ENCODE measurements around the gene RSPH6A. TPM values are rescaled to one million over a fixed set of nuclear protein-coding genes. Genes with fewer than 3 reads are reported as not detected.

Gene RSPH6A
- total and polyA plus RNA-seq, 2 of the 13 experiments (the other 11 are each of a cell fraction or from before 2014, with no cell fraction given): 0.07 TPM; not detected in 1

DNA sequence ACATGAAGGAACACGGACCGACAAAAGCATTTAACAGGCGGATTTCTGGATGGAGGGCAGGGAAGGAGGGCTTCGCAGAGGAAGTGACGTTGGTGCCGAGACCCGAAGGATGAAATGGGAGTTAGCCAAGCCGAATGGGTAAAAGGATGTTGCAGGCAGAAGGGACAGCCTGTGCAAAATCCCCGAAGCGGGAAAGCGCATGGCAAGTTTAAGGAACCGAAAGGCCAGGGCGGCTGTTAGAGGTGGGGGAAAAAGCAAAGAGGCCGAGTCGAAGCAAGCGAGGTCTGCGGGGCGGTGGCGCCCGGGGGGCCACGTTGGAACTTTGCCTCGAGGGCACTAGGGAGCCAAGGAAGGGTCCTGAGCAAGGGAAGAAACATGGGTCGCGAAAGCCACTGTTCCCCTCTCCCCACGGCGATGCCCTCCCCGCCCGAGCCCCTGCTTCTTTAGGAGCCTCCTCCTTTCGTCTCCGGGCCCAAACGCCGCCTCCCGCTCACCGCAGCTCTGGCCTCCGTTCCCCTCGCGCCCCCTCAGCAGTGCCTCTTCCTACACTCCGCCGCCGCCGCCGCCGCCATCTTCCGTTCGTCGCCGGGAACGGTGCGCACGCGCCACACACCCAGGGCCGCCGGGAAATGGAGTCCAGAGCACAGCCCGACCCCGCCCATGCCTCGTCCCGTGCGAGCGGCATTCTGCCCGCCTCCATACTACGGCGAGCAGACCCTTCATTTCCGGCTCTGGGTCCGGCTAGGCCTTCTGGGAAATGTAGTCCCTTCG is 47.6 kb upstream of the RSPH6A start, which contains the start of gene SYMPK (continued):
- TF ChIP-seq ZSCAN22 (CRISPR knock-in tag; IDR thresholded peaks at IDR 0.05) (0 out of 2 replicates have a peak, but pooled peaks have one; percentile 25), ZNF772 (CRISPR knock-in tag; IDR thresholded peaks at IDR 0.05) (peak; percentile 93; the same call in 1 of the 2 replicates), SAFB2 (CRISPR knock-in tag; IDR thresholded peaks at IDR 0.05; ENCODE audit: borderline replicate concordance, low read depth) (no peak), SMARCE1 (IDR thresholded peaks at IDR 0.05; ENCODE audit: borderline replicate concordance) (no peak), KMT2A (CRISPR knock-in tag; IDR thresholded peaks at IDR 0.05) (0 out of 2 replicates have a peak, but pooled peaks have one; percentile 13), ZNF670 (CRISPR knock-in tag; IDR thresholded peaks at IDR 0.05; ENCODE audit: borderline replicate concordance) (no peak), ZFP1 (CRISPR knock-in tag; IDR thresholded peaks at IDR 0.05) (no peak), HNF4A (CRISPR knock-in tag; IDR thresholded peaks at IDR 0.05) (no peak), RARG (CRISPR knock-in tag; IDR thresholded peaks at IDR 0.05; ENCODE audit: low read depth) (no peak), SIX4 (CRISPR knock-in tag; IDR thresholded peaks at IDR 0.05) (no peak), ZNF788 (CRISPR knock-in tag; IDR thresholded peaks at IDR 0.05; ENCODE audit: borderline replicate concordance) (peak; percentile 99), HOXA7 (CRISPR knock-in tag; IDR thresholded peaks at IDR 0.05) (0 out of 2 replicates have a peak, but pooled peaks have one; percentile 25), ZNF251 (CRISPR knock-in tag; IDR thresholded peaks at IDR 0.05) (no peak), ZFP36L1 (CRISPR knock-in tag; IDR thresholded peaks at IDR 0.05) (no peak), ZNF350 (CRISPR knock-in tag; IDR thresholded peaks at IDR 0.05; ENCODE audit: borderline replicate concordance, low read depth) (peak; percentile 75), HMG20A (CRISPR knock-in tag; IDR thresholded peaks at IDR 0.05; ENCODE audit: borderline replicate concordance) (no peak), ZNF644 (CRISPR knock-in tag; IDR thresholded peaks at IDR 0.05; ENCODE audit: low read depth) (no peak), NFYC (CRISPR knock-in tag; IDR thresholded peaks at IDR 0.05) (peak; percentile 65)
- TF ChIP-seq, protein P1, sequence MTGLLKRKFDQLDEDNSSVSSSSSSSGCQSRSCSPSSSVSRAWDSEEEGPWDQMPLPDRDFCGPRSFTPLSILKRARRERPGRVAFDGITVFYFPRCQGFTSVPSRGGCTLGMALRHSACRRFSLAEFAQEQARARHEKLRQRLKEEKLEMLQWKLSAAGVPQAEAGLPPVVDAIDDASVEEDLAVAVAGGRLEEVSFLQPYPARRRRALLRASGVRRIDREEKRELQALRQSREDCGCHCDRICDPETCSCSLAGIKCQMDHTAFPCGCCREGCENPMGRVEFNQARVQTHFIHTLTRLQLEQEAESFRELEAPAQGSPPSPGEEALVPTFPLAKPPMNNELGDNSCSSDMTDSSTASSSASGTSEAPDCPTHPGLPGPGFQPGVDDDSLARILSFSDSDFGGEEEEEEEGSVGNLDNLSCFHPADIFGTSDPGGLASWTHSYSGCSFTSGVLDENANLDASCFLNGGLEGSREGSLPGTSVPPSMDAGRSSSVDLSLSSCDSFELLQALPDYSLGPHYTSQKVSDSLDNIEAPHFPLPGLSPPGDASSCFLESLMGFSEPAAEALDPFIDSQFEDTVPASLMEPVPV (CRISPR knock-in tag; IDR thresholded peaks at IDR 0.05): no peak
- TF ChIP-seq, protein P2, sequence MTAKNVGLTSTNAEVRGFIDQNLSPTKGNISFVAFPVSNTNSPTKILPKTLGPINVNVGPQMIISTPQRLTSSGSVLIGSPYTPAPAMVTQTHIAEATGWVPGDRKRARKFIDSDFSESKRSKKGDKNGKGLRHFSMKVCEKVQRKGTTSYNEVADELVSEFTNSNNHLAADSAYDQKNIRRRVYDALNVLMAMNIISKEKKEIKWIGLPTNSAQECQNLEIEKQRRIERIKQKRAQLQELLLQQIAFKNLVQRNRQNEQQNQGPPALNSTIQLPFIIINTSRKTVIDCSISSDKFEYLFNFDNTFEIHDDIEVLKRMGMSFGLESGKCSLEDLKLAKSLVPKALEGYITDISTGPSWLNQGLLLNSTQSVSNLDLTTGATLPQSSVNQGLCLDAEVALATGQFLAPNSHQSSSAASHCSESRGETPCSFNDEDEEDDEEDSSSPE (CRISPR knock-in tag; IDR thresholded peaks at IDR 0.05): peak; percentile 78; the same call in 1 of the 2 replicates
- TF ChIP-seq, protein P3, sequence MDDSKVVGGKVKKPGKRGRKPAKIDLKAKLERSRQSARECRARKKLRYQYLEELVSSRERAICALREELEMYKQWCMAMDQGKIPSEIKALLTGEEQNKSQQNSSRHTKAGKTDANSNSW (CRISPR knock-in tag; IDR thresholded peaks at IDR 0.05; ENCODE audit: borderline replicate concordance): no peak
- TF ChIP-seq, protein P4, sequence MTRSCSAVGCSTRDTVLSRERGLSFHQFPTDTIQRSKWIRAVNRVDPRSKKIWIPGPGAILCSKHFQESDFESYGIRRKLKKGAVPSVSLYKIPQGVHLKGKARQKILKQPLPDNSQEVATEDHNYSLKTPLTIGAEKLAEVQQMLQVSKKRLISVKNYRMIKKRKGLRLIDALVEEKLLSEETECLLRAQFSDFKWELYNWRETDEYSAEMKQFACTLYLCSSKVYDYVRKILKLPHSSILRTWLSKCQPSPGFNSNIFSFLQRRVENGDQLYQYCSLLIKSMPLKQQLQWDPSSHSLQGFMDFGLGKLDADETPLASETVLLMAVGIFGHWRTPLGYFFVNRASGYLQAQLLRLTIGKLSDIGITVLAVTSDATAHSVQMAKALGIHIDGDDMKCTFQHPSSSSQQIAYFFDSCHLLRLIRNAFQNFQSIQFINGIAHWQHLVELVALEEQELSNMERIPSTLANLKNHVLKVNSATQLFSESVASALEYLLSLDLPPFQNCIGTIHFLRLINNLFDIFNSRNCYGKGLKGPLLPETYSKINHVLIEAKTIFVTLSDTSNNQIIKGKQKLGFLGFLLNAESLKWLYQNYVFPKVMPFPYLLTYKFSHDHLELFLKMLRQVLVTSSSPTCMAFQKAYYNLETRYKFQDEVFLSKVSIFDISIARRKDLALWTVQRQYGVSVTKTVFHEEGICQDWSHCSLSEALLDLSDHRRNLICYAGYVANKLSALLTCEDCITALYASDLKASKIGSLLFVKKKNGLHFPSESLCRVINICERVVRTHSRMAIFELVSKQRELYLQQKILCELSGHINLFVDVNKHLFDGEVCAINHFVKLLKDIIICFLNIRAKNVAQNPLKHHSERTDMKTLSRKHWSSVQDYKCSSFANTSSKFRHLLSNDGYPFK (CRISPR knock-in tag; IDR thresholded peaks at IDR 0.05; ENCODE audit: borderline replicate concordance): peak; percentile 96
- TF ChIP-seq, protein P5, sequence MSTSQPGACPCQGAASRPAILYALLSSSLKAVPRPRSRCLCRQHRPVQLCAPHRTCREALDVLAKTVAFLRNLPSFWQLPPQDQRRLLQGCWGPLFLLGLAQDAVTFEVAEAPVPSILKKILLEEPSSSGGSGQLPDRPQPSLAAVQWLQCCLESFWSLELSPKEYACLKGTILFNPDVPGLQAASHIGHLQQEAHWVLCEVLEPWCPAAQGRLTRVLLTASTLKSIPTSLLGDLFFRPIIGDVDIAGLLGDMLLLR (CRISPR knock-in tag; IDR thresholded peaks at IDR 0.05): no peak

Measured in HepG2 (cell line).